Ascending aorta (tissue), 2 donors: ENCODE data around the gene RNGTT. TPM values are rescaled to one million over a fixed set of nuclear protein-coding genes. Genes with fewer than 3 reads are reported as not detected.

Source experiments
- DNase-seq, 2 donors: peaks; one replicate each; pipeline ENCODE4 v3.0.0-alpha.2; 2019; ENCODE audit warnings: low spot score in 2 of 2
- H3K27ac ChIP-seq, 2 donors: fragments of 200-600 bp; sonication (generic); one replicate each; pipeline ENCODE4 v1.5.1; 2016 to 2017; ENCODE audit warnings: mild to moderate bottlenecking in 1 of 2
- H3K27me3 ChIP-seq: fragments of 200-600 bp; sonication (generic); one replicate; pipeline ENCODE4 v1.5.1; 2017
- H3K36me3 ChIP-seq, 2 donors: fragments of 200-600 bp; sonication (generic); one replicate each; pipeline ENCODE4 v1.5.1; 2016
- H3K4me1 ChIP-seq, 2 donors: fragments of 200-600 bp; sonication (generic); one replicate each; pipeline ENCODE4 v1.5.1; 2016 to 2017; ENCODE audit warnings: mild to moderate bottlenecking in 1 of 2
- H3K4me3 ChIP-seq, 2 donors: fragments of 200-600 bp; sonication (generic); one replicate each; pipeline ENCODE4 v1.5.1; 2016 to 2017; ENCODE audit warnings: mild to moderate bottlenecking in 1 of 2
- H3K9me3 ChIP-seq, 2 donors: fragments of 200-600 bp; sonication (generic); one replicate each; pipeline ENCODE4 v1.5.1; 2016
- CTCF ChIP-seq, 3 experiments: fragments of 200-600 bp in 2 of 3; fragments of 450-650 bp in 1 of 3; sonication (generic) in 2 of 3; IDR thresholded peaks; one replicate each; pipeline ENCODE4 v1.5.1; 2016 to 2019; ENCODE audit warnings: antibody characterized with exemption in 3 of 3, mild to moderate bottlenecking in 1 of 3, moderate library complexity in 1 of 3
- intact Hi-C: fragments of 100-400 bp; cut with DNase I; formaldehyde crosslinking; loops from one replicate; pipeline ENCODE4 v1.15.1; 2023
- total RNA-seq: library from RNA; depleted of rRNA; stranded (reverse); fragments of >200 nt; gene quantifications from one replicate; pipeline ENCODE4 v1.1.0, GENCODE V29; 2016

Gene RNGTT
- total RNA-seq, 1 donor from 2014 or later, result 13.4 TPM

- no peaks in the 10 kb centered on the region for H3K36me3 ChIP-seq
- H3K4me1 ChIP-seq, result no peaks in the 10 kb centered on the region
- DNase-seq, result no peak
- intact Hi-C loops, result no loop called here
- H3K27me3 ChIP-seq, result no peaks in the 10 kb centered on the region
- TF ChIP-seq CTCF (IDR thresholded peaks at IDR 0.05), result no peak
- H3K27ac ChIP-seq, result no peak overlapping the region
- no peaks in the 10 kb centered on the region for H3K9me3 ChIP-seq
- H3K4me3 ChIP-seq, result no peak overlapping the region
These were observed 202.0 kb downstream of the RNGTT start for GRCh38 chr6:88761237-88762031.

- no peaks in the 10 kb centered on the region for H3K36me3 ChIP-seq
- H3K27ac ChIP-seq, result no peak overlapping the region
- H3K4me3 ChIP-seq, result no peak overlapping the region
- DNase-seq, result no peak
- intact Hi-C loops, result no loop called here
- no peak for TF ChIP-seq CTCF (IDR thresholded peaks at IDR 0.05)
- H3K27me3 ChIP-seq, result no peaks in the 10 kb centered on the region
- no peaks in the 10 kb centered on the region for H3K4me1 ChIP-seq
- no peaks in the 10 kb centered on the region for H3K9me3 ChIP-seq
These were observed 203.3 kb downstream of the RNGTT start for GRCh38 chr6:88760091-88760490.

GRCh38 chr6:88750936-88751335 lies 212.5 kb downstream of the RNGTT start:
- no peaks in the 10 kb centered on the region for H3K9me3 ChIP-seq
- H3K4me3 ChIP-seq, result no peak overlapping the region
- no peak overlapping the region for H3K27ac ChIP-seq
- no peaks in the 10 kb centered on the region for H3K4me1 ChIP-seq
- no peaks in the 10 kb centered on the region for H3K36me3 ChIP-seq
- H3K27me3 ChIP-seq, result no peaks in the 10 kb centered on the region
- TF ChIP-seq CTCF (IDR thresholded peaks at IDR 0.05), result no peak
- intact Hi-C loops, result no loop called here
- DNase-seq, result no peak

- Histone ChIP-seq H3K27ac (no peak overlapping the region), H3K4me3 (no peak overlapping the region), H3K27me3 (no peaks in the 10 kb centered on the region), H3K36me3 (no peaks in the 10 kb centered on the region), H3K9me3 (no peaks in the 10 kb centered on the region), H3K4me1 (no peaks in the 10 kb centered on the region)
- DNase-seq, result no peak
- intact Hi-C loops, result no loop called here
- TF ChIP-seq CTCF (IDR thresholded peaks at IDR 0.05), result no peak
These were observed 213.6 kb downstream of the RNGTT start for GRCh38 chr6:88749849-88750248.

GRCh38 chr6:88748141-88748540 lies 215.3 kb downstream of the RNGTT start:
- no peak for TF ChIP-seq CTCF (IDR thresholded peaks at IDR 0.05)
- no peak for DNase-seq
- no peaks in the 10 kb centered on the region for H3K4me1 ChIP-seq

More at GRCh38 chr6:88748141-88748540, 215.3 kb downstream of the RNGTT start:
- Histone ChIP-seq H3K36me3 (no peaks in the 10 kb centered on the region), H3K27ac (no peak overlapping the region), H3K4me3 (no peak overlapping the region), H3K27me3 (no peaks in the 10 kb centered on the region), H3K9me3 (no peaks in the 10 kb centered on the region)
- intact Hi-C loops, result no loop called here
